Naive thymus-derived CD4-positive, alpha-beta T cell (primary cell): Measurements from ENCODE around the gene SULT1E1. TPM values are rescaled to one million over a fixed set of nuclear protein-coding genes. Genes with fewer than 3 reads are reported as not detected.

Source experiments
- ATAC-seq: fragments of 150-1000 bp; cut with Tn5 transposase; 2 replicates; pipeline ENCODE4 v1.10.0; 2021; ENCODE audit warnings: mild to moderate bottlenecking, moderate library complexity
- CTCF ChIA-PET: fragments of 350-600 bp; sonication (Branson Sonifier 250); formaldehyde crosslinking; loops from one replicate; lab custom pipeline; 2021; ENCODE audit warnings: antibody characterized with exemption; lab: Charles Lee
- POLR2A ChIA-PET: fragments of 350-600 bp; sonication (Branson Sonifier 250); formaldehyde crosslinking; loops from one replicate; lab custom pipeline; 2021; ENCODE audit warnings: antibody characterized with exemption, inconsistent platforms; lab: Charles Lee
- DNase-seq, 9 donors: peaks; one replicate each; pipeline versions ENCODE4 v3.0.0 to v3.0.0-alpha.2; 2020 to 2022; ENCODE audit warnings: mixed read lengths in 1 of 9
- H3K27ac ChIP-seq: one replicate; pipeline ENCODE4 v1.7.0; 2013; ENCODE audit warnings: mild to moderate bottlenecking, low read depth, low read length, moderate library complexity
- H3K27me3 ChIP-seq, 2 donors: one replicate each; pipeline ENCODE4 v1.7.0; 2013; ENCODE audit warnings: low read length in 2 of 2, mild to moderate bottlenecking in 2 of 2, moderate library complexity in 2 of 2; ENCODE audit not compliant: control insufficient read depth in 2 of 2, insufficient read depth in 2 of 2
- H3K36me3 ChIP-seq, 3 experiments: 1 replicate in 2 of 3; 2 replicates in 1 of 3; pipeline ENCODE4 v1.7.0; 2013; ENCODE audit warnings: low read length in 3 of 3, mild to moderate bottlenecking in 3 of 3, moderate library complexity in 1 of 3; ENCODE audit not compliant: insufficient read depth in 3 of 3, control insufficient read depth in 2 of 3
- H3K4me1 ChIP-seq, 2 donors: one replicate each; pipeline ENCODE4 v1.7.0; 2013; ENCODE audit warnings: low read length in 2 of 2, mild to moderate bottlenecking in 2 of 2, moderate library complexity in 1 of 2; ENCODE audit not compliant: control insufficient read depth in 2 of 2, insufficient read depth in 2 of 2
- H3K4me3 ChIP-seq: 2 replicates; pipeline ENCODE4 v1.7.0; 2013; ENCODE audit warnings: mild to moderate bottlenecking, low read length
- H3K9me3 ChIP-seq, 3 experiments: 1 replicate in 2 of 3; 2 replicates in 1 of 3; pipeline ENCODE4 v1.7.0; 2013; ENCODE audit warnings: low read length in 3 of 3; ENCODE audit not compliant: control insufficient read depth in 2 of 3
- H3K27ac Mint-ChIP-seq, 9 donors: one replicate each; pipeline ENCODE4 v1.8.0; 2020 to 2022; ENCODE audit warnings: mixed read lengths in 9 of 9, mild to moderate bottlenecking in 8 of 9, moderate library complexity in 5 of 9, inconsistent platforms in 2 of 9
- H3K27me3 Mint-ChIP-seq, 5 donors: one replicate each; pipeline ENCODE4 v1.8.0; 2021 to 2022; ENCODE audit warnings: mixed read lengths in 5 of 5, mild to moderate bottlenecking in 1 of 5
- H3K36me3 Mint-ChIP-seq, 5 donors: one replicate each; pipeline ENCODE4 v1.8.0; 2020 to 2022; ENCODE audit warnings: mixed read lengths in 5 of 5, mild to moderate bottlenecking in 3 of 5, inconsistent platforms in 1 of 5
- H3K4me1 Mint-ChIP-seq, 7 donors: one replicate each; pipeline ENCODE4 v1.8.0; 2020 to 2022; ENCODE audit warnings: mixed read lengths in 7 of 7, mild to moderate bottlenecking in 3 of 7, inconsistent platforms in 1 of 7
- H3K4me3 Mint-ChIP-seq, 10 donors: one replicate each; pipeline ENCODE4 v1.8.0; 2020 to 2022; ENCODE audit warnings: mild to moderate bottlenecking in 10 of 10, mixed read lengths in 10 of 10, moderate library complexity in 6 of 10, inconsistent platforms in 2 of 10
- H3K9me3 Mint-ChIP-seq, 11 donors: one replicate each; pipeline ENCODE4 v1.8.0; 2020 to 2022; ENCODE audit warnings: mixed read lengths in 11 of 11, mild to moderate bottlenecking in 4 of 11, inconsistent platforms in 1 of 11, moderate library complexity in 1 of 11
- intact Hi-C, 2 donors: fragments of 100-400 bp; cut with micrococcal nuclease; formaldehyde crosslinking; loops; one replicate each; pipeline ENCODE4 v1.15.1; 2023
- polyA plus RNA-seq, 2 donors: library from polyadenylated mRNA; unstranded; fragments of 300-500 nt; fragmentation: Illumina TruSeq; gene quantifications; one replicate each; pipeline ENCODE4 v1.2.3, GENCODE V29; 2021
- total RNA-seq, 6 experiments: library from RNA in 5 of 6; stranded (reverse) in 5 of 6; gene quantifications; 1 replicate in 5 of 6; 2 replicates in 1 of 6; pipeline ENCODE4 v1.2.3 and lab custom pipeline; 2021 to 2026

Gene SULT1E1
- total and polyA plus RNA-seq, 7 experiments from 2014 or later, result not detected

GRCh38 chr4:69823048-69823447 lies 36.9 kb downstream of the SULT1E1 start:
- DNase-seq (no peak), ATAC-seq (no peak)
- H3K4me3 Mint-ChIP-seq, result peak overlapping the region in 1 of 10 donors; percentile 47
- no peak overlapping the region for H3K4me3 ChIP-seq
- H3K36me3 ChIP-seq, result no peaks in the 10 kb centered on the region
- no peaks in the 10 kb centered on the region for H3K36me3 Mint-ChIP-seq
- H3K4me1 Mint-ChIP-seq, result peaks cover 5 to 21% (median 12%) of the 10 kb centered on the region in 7 donors
- H3K9me3 ChIP-seq, result no peaks in the 10 kb centered on the region
- intact Hi-C loops, result loop anchor here (1.0 to 5.0 kb wide), 8 partner anchors 58 to 1551 kb away; partner anchors contain the start of gene SULT1B1 (in 2 of the 2)
- H3K27me3 ChIP-seq, result no peaks in the 10 kb centered on the region
- ChIA-PET CTCF (interaction anchor here (0.7 to 3.3 kb wide), 29 partner anchors 9 to 683 kb away, joined by 3 to 47 read pairs (median 4); partner anchors contain the start of gene SULT1B1), POLR2A (interaction anchor here (1.2 kb wide), 1 partner anchor 63 kb away, joined by 5 read pairs; the partner anchor contains the start of gene SULT1B1)
- H3K4me1 ChIP-seq, result peaks cover 0 to 4% of the 10 kb centered on the region in 2 donors
- peak overlapping the region in 4 of 9 donors; percentile 6 to 75 (median 20) for H3K27ac Mint-ChIP-seq
- H3K27ac ChIP-seq, result no peak overlapping the region
- H3K27me3 Mint-ChIP-seq, result no peaks in the 10 kb centered on the region
- H3K9me3 Mint-ChIP-seq, result peaks cover 0 to 3% (median 0%) of the 10 kb centered on the region in 11 donors

- Mint-ChIP-seq H3K36me3 (no peaks in the 10 kb centered on the region), H3K9me3 (peaks cover 0 to 3% (median 0%) of the 10 kb centered on the region in 11 donors), H3K27ac (no peak overlapping the region), H3K4me1 (peaks cover 5 to 21% (median 14%) of the 10 kb centered on the region in 7 donors), H3K27me3 (no peaks in the 10 kb centered on the region), H3K4me3 (no peak overlapping the region)
- DNase-seq, result no peak
- Histone ChIP-seq H3K36me3 (no peaks in the 10 kb centered on the region), H3K4me3 (no peak overlapping the region), H3K27ac (no peak overlapping the region), H3K27me3 (no peaks in the 10 kb centered on the region), H3K4me1 (peaks cover 0 to 4% of the 10 kb centered on the region in 2 donors), H3K9me3 (no peaks in the 10 kb centered on the region)
- ChIA-PET CTCF (interaction anchor here (0.6 to 2.1 kb wide), 7 partner anchors 10 to 684 kb away, joined by 3 to 12 read pairs (median 5); no protein-coding TSS in a partner anchor), POLR2A (no interaction called here)
- intact Hi-C loops, result loop anchor here (2.0 to 5.0 kb wide), 2 partner anchors 61 to 1550 kb away; partner anchors contain the start of gene SULT1B1 (in 1 of the 2)
- ATAC-seq, result no peak
These were observed 37.7 kb downstream of the SULT1E1 start for GRCh38 chr4:69822198-69822597.

DNA sequence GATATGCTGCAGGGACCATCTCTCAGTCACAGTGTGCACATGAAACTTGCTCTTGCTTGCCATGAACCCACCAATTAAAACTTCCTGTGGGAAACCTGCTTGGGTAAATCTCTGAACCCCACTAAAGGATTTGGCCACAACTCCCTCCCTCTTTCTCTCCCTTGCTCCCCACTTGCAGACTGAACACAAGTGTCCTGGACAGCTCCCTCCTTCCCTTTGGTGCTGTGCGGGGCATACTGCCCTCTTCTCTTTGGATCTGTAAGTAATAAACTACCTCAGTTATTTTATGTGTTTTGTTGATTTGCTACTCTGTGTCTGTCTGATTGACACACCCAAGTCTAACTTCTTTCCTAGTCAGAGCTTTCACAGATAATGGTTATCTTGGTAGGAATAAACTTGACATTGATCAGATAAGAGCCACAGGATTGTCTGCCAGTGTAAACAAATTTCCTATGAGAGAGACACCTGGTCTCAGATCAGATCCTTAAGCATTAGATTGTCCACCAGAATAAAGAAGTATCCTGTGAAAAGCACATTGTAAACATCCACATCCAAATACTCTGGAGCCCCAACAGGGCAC lies 41.8 kb downstream of the SULT1E1 start:
- Histone ChIP-seq H3K27ac (no peak overlapping the region), H3K4me3 (no peak overlapping the region), H3K27me3 (no peaks in the 10 kb centered on the region), H3K4me1 (peaks cover 0 to 2% of the 10 kb centered on the region in 2 donors), H3K36me3 (no peaks in the 10 kb centered on the region), H3K9me3 (no peaks in the 10 kb centered on the region)
- ATAC-seq (no peak), DNase-seq (no peak)
- H3K36me3 Mint-ChIP-seq, result no peaks in the 10 kb centered on the region
- ChIA-PET POLR2A (no interaction called here), CTCF (no interaction called here)
- H3K4me1 Mint-ChIP-seq, result peaks cover 0 to 10% (median 4%) of the 10 kb centered on the region in 7 donors
- intact Hi-C loops, result loop anchor here in 1 of 2 donors (2.0 kb wide), 1 partner anchor 17 kb away; no protein-coding TSS in a partner anchor
- H3K4me3 Mint-ChIP-seq, result no peak overlapping the region
- peak overlapping the region in 1 of 9 donors; percentile 67 for H3K27ac Mint-ChIP-seq
- H3K9me3 Mint-ChIP-seq, result peaks cover 0 to 3% (median 0%) of the 10 kb centered on the region in 11 donors
- H3K27me3 Mint-ChIP-seq, result no peaks in the 10 kb centered on the region

- Mint-ChIP-seq H3K4me3 (no peak overlapping the region), H3K4me1 (peaks cover 0 to 12% (median 2%) of the 10 kb centered on the region in 7 donors), H3K27me3 (no peaks in the 10 kb centered on the region), H3K36me3 (no peaks in the 10 kb centered on the region), H3K9me3 (peaks cover 0 to 3% (median 0%) of the 10 kb centered on the region in 11 donors), H3K27ac (no peak overlapping the region)
- no peaks in the 10 kb centered on the region for H3K27me3 ChIP-seq
- no peaks in the 10 kb centered on the region for H3K4me1 ChIP-seq
- H3K9me3 ChIP-seq, result no peaks in the 10 kb centered on the region
- ATAC-seq (no peak), DNase-seq (no peak)
- ChIA-PET CTCF (no interaction called here), POLR2A (no interaction called here)
- intact Hi-C loops, result no loop called here
- no peaks in the 10 kb centered on the region for H3K36me3 ChIP-seq
- no peak overlapping the region for H3K27ac ChIP-seq
- no peak overlapping the region for H3K4me3 ChIP-seq
These were observed 43.7 kb downstream of the SULT1E1 start for GRCh38 chr4:69816236-69816635.

GRCh38 chr4:69813628-69814027 lies 46.3 kb downstream of the SULT1E1 start:
- Mint-ChIP-seq H3K27me3 (no peaks in the 10 kb centered on the region), H3K9me3 (peaks cover 0 to 3% (median 0%) of the 10 kb centered on the region in 11 donors), H3K36me3 (no peaks in the 10 kb centered on the region), H3K27ac (no peak overlapping the region), H3K4me3 (no peak overlapping the region), H3K4me1 (peaks cover 0 to 14% (median 5%) of the 10 kb centered on the region in 7 donors)
- no peaks in the 10 kb centered on the region for H3K27me3 ChIP-seq
- DNase-seq (no peak), ATAC-seq (no peak)
- CTCF ChIA-PET, result interaction anchor here (0.6 kb wide), 1 partner anchor 10 kb away, joined by 3 read pairs; no protein-coding TSS in a partner anchor
- no peaks in the 10 kb centered on the region for H3K9me3 ChIP-seq
- POLR2A ChIA-PET, result no interaction called here
- intact Hi-C loops, result no loop called here
- no peak overlapping the region for H3K27ac ChIP-seq
- H3K4me1 ChIP-seq, result no peaks in the 10 kb centered on the region
- H3K36me3 ChIP-seq, result no peaks in the 10 kb centered on the region
- no peak overlapping the region for H3K4me3 ChIP-seq

GRCh38 chr4:69811166-69811565 lies 48.8 kb downstream of the SULT1E1 start:
- peaks cover 0 to 7% (median 0%) of the 10 kb centered on the region in 11 donors for H3K9me3 Mint-ChIP-seq
- Histone ChIP-seq H3K27me3 (no peaks in the 10 kb centered on the region), H3K36me3 (no peaks in the 10 kb centered on the region), H3K27ac (no peak overlapping the region), H3K4me1 (no peaks in the 10 kb centered on the region), H3K9me3 (no peaks in the 10 kb centered on the region), H3K4me3 (no peak overlapping the region)
- ChIA-PET POLR2A (no interaction called here), CTCF (no interaction called here)
- no peak overlapping the region for H3K4me3 Mint-ChIP-seq
- DNase-seq, result no peak
- peaks cover 0 to 18% (median 5%) of the 10 kb centered on the region in 7 donors for H3K4me1 Mint-ChIP-seq
- H3K27me3 Mint-ChIP-seq, result no peaks in the 10 kb centered on the region
- no peak for ATAC-seq
- no peaks in the 10 kb centered on the region for H3K36me3 Mint-ChIP-seq
- intact Hi-C loops, result no loop called here
- H3K27ac Mint-ChIP-seq, result no peak overlapping the region
